Activated naive CD8-positive, alpha-beta T cell (primary cell): ENCODE results near the gene ACSS3.

Experiments used
- H3K27ac Mint-ChIP-seq: one replicate; pipeline ENCODE4 v1.8.0; 2021; ENCODE audit warnings: mixed read lengths
- H3K27me3 Mint-ChIP-seq: one replicate; pipeline ENCODE4 v1.8.0; 2021; ENCODE audit warnings: mixed read lengths
- H3K36me3 Mint-ChIP-seq: one replicate; pipeline ENCODE4 v1.8.0; 2021; ENCODE audit warnings: mixed read lengths
- H3K4me1 Mint-ChIP-seq: one replicate; pipeline ENCODE4 v1.8.0; 2021; ENCODE audit warnings: low read depth, mixed read lengths
- H3K4me3 Mint-ChIP-seq: one replicate; pipeline ENCODE4 v1.8.0; 2021; ENCODE audit warnings: mild to moderate bottlenecking, mixed read lengths
- H3K9me3 Mint-ChIP-seq: one replicate; pipeline ENCODE4 v1.8.0; 2021; ENCODE audit warnings: low read depth, mixed read lengths

Gene ACSS3

GRCh38 chr12:81136519-81136918 lies 58.6 kb downstream of the ACSS3 start:
- H3K27me3 Mint-ChIP-seq, result no peaks in the 10 kb centered on the region
- H3K4me3 Mint-ChIP-seq, result no peak overlapping the region
- peaks cover 7% of the 10 kb centered on the region for H3K9me3 Mint-ChIP-seq
- no peak overlapping the region for H3K27ac Mint-ChIP-seq
- no peaks in the 10 kb centered on the region for H3K4me1 Mint-ChIP-seq
- H3K36me3 Mint-ChIP-seq, result no peaks in the 10 kb centered on the region

- no peaks in the 10 kb centered on the region for H3K36me3 Mint-ChIP-seq
- H3K27me3 Mint-ChIP-seq, result no peaks in the 10 kb centered on the region
- no peak overlapping the region for H3K4me3 Mint-ChIP-seq
- no peaks in the 10 kb centered on the region for H3K4me1 Mint-ChIP-seq
- H3K9me3 Mint-ChIP-seq, result peaks cover 7% of the 10 kb centered on the region
- no peak overlapping the region for H3K27ac Mint-ChIP-seq
These were observed 59.9 kb downstream of the ACSS3 start for GRCh38 chr12:81137801-81138200.

DNA sequence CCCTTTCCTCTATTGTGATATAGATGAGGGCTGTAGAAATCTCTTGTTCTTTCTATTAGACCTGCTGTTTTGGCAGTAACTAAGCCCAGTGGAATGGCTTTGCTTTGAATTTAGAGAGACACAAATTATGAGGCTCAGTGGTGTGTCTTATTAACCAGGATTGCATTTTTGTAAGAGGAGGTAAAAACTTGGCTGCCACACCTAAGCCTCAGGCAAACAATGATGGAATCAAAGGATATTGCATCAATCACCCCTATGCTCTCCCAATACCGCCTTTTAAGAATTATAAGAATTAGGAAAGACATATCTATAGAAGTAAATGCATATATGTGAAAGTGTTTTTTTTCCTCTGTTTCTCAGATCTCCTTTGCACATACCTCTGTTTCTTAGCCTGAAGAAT lies 63.3 kb downstream of the ACSS3 start:
- Mint-ChIP-seq H3K27ac (no peak overlapping the region), H3K4me3 (no peak overlapping the region), H3K27me3 (no peaks in the 10 kb centered on the region), H3K4me1 (no peaks in the 10 kb centered on the region), H3K9me3 (peaks cover 12% of the 10 kb centered on the region), H3K36me3 (no peaks in the 10 kb centered on the region)

GRCh38 chr12:81143057-81143456 lies 65.2 kb downstream of the ACSS3 start:
- Mint-ChIP-seq H3K27ac (no peak overlapping the region), H3K4me1 (no peaks in the 10 kb centered on the region), H3K27me3 (no peaks in the 10 kb centered on the region), H3K4me3 (no peak overlapping the region), H3K36me3 (no peaks in the 10 kb centered on the region), H3K9me3 (peaks cover 8% of the 10 kb centered on the region)

- no peaks in the 10 kb centered on the region for H3K36me3 Mint-ChIP-seq
- H3K4me3 Mint-ChIP-seq, result no peak overlapping the region
- peaks cover 12% of the 10 kb centered on the region for H3K9me3 Mint-ChIP-seq
- H3K27ac Mint-ChIP-seq, result no peak overlapping the region
- no peaks in the 10 kb centered on the region for H3K4me1 Mint-ChIP-seq
- no peaks in the 10 kb centered on the region for H3K27me3 Mint-ChIP-seq
These were observed 68.6 kb downstream of the ACSS3 start for GRCh38 chr12:81146228-81147225.

GRCh38 chr12:81147292-81147919 lies 69.5 kb downstream of the ACSS3 start:
- Mint-ChIP-seq H3K27ac (no peak overlapping the region), H3K4me1 (no peaks in the 10 kb centered on the region), H3K4me3 (no peak overlapping the region), H3K9me3 (peaks cover 12% of the 10 kb centered on the region), H3K36me3 (no peaks in the 10 kb centered on the region), H3K27me3 (no peaks in the 10 kb centered on the region)

DNA sequence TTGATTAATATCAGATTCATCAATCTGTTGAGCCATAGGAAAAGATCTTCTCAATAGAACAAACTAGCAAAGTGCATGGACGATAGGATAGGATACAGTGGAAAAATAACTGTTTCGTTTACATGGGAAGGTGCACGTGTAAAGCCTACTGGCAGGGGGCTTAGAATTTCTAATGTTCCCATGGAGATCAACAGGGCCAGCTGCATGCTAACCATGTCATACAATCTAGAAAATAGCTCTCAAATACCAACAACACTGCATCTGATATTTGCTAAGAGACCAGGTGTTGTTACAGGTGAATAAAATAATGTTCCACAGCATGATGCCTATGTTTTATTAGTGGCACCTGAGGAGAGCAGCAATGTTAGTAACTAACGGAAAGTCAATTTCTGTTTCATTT lies 72.5 kb downstream of the ACSS3 start:
- H3K27ac Mint-ChIP-seq, result no peak overlapping the region
- no peaks in the 10 kb centered on the region for H3K4me1 Mint-ChIP-seq
- H3K27me3 Mint-ChIP-seq, result no peaks in the 10 kb centered on the region
- H3K4me3 Mint-ChIP-seq, result no peak overlapping the region
- no peaks in the 10 kb centered on the region for H3K36me3 Mint-ChIP-seq
- H3K9me3 Mint-ChIP-seq, result peaks cover 4% of the 10 kb centered on the region

- H3K4me1 Mint-ChIP-seq, result no peaks in the 10 kb centered on the region
These were observed 82.0 kb downstream of the ACSS3 start for GRCh38 chr12:81159856-81160255.

GRCh38 chr12:81161680-81162079 lies 83.8 kb downstream of the ACSS3 start:
- Mint-ChIP-seq H3K27ac (no peak overlapping the region), H3K36me3 (no peaks in the 10 kb centered on the region), H3K9me3 (peaks cover 9% of the 10 kb centered on the region), H3K4me3 (no peak overlapping the region), H3K4me1 (no peaks in the 10 kb centered on the region), H3K27me3 (no peaks in the 10 kb centered on the region)

More at GRCh38 chr12:81159856-81160255, 82.0 kb downstream of the ACSS3 start:
- Mint-ChIP-seq H3K4me3 (no peak overlapping the region), H3K9me3 (peaks cover 5% of the 10 kb centered on the region), H3K27ac (no peak overlapping the region), H3K27me3 (no peaks in the 10 kb centered on the region), H3K36me3 (no peaks in the 10 kb centered on the region)

DNA sequence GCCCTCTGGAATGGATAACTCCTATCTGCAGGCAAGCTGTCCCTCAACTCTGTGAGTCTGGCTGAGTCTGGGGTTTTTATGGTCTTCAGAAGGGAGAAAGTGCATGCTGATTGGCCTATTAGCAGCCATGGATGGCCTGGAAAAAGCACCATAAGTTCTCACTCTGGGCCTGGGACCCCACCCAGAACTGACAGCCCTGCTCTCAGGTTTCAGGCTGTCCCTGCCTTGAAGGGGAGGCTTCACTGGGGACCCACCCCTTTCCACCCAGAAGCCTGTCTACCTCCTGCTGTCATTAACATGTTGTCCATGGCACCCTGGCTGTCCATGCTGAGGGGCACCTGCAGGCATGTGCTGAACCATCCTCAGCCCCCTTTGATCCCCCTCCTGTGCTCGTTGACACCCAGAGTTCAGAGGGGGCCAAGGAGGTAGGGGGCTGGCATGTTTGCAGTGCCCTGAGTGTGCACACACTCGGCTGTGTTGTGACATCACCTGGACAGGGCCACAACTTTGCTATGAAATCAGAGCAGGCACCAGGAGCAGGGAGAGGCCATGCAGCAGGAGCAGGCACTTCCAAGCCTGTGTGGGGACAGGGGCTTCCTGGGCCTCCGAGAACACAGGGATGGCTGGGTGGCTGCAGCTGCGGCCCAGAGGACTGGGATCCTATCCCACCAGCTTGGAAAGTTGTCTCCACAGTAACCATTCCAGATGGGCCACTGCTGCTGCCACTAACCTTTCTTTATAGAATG lies 84.7 kb downstream of the ACSS3 start:
- H3K27me3 Mint-ChIP-seq, result no peaks in the 10 kb centered on the region
- H3K36me3 Mint-ChIP-seq, result no peaks in the 10 kb centered on the region
- H3K4me1 Mint-ChIP-seq, result no peaks in the 10 kb centered on the region
- H3K4me3 Mint-ChIP-seq, result no peak overlapping the region
- H3K9me3 Mint-ChIP-seq, result peaks cover 9% of the 10 kb centered on the region
- no peak overlapping the region for H3K27ac Mint-ChIP-seq

GRCh38 chr12:81164827-81165226 lies 86.9 kb downstream of the ACSS3 start:
- H3K9me3 Mint-ChIP-seq, result peaks cover 7% of the 10 kb centered on the region
- H3K36me3 Mint-ChIP-seq, result no peaks in the 10 kb centered on the region
- H3K27ac Mint-ChIP-seq, result no peak overlapping the region
- no peaks in the 10 kb centered on the region for H3K27me3 Mint-ChIP-seq
- H3K4me3 Mint-ChIP-seq, result no peak overlapping the region
- no peaks in the 10 kb centered on the region for H3K4me1 Mint-ChIP-seq

DNA sequence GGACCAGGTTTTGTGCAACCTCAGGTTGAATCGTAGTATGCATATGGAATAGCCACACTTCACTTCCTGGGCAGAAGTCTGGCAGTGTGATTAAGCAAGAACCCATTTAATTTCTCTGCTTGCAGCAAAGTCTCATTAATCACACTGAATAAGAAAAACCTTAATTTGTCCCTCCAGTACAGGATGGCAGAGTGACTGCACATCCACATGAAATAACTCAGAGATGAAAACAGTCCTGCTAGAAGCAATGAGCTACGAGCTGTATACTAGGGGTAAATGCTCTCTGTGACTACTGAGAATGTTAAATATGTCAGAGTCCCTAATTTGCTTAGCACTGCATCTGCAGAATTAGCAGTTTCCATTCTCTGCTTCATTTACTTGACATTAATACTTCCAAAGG lies 88.9 kb downstream of the ACSS3 start:
- H3K36me3 Mint-ChIP-seq, result no peaks in the 10 kb centered on the region
- H3K4me3 Mint-ChIP-seq, result no peak overlapping the region
- no peak overlapping the region for H3K27ac Mint-ChIP-seq
- H3K4me1 Mint-ChIP-seq, result no peaks in the 10 kb centered on the region
- no peaks in the 10 kb centered on the region for H3K27me3 Mint-ChIP-seq
- peaks cover 4% of the 10 kb centered on the region for H3K9me3 Mint-ChIP-seq

DNA sequence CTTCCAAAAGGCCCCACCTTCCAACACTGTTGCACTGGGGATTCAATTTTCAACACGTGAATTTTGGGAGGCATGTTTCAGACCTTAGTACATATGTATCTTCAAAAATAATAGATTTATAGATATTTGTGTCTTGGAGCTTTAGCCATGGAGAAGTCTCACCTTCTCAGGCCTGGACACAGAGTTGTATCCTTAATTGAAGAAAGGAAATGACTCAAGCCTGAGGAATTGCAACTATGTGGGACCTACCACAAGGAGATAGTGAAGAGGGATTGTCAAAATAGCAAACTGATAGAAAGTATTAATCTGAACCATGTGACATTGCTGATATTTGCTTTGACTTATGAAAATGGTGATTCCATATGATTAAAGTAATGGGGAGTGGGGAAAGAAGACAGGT lies 89.8 kb downstream of the ACSS3 start:
- Mint-ChIP-seq H3K27me3 (no peaks in the 10 kb centered on the region), H3K4me3 (no peak overlapping the region), H3K27ac (no peak overlapping the region), H3K9me3 (peaks cover 4% of the 10 kb centered on the region), H3K4me1 (no peaks in the 10 kb centered on the region), H3K36me3 (no peaks in the 10 kb centered on the region)

DNA sequence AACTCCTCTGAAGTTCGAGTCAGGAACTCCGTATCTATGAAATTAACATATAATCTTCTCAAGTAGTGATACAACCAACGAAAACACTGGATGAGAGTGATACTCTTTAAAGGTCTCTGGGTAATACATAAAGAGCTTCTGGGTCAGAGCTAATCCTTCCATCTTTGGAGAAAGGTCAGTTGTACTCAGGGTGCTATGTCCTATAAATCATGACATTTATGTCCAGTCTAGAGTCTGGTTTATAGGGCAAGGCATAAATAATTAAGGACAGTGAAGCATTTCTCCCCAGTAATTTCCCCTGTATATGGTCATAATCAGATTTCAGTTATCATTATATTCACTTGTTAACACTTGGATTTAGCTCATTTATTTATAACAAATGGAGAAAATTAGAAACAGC lies 90.6 kb downstream of the ACSS3 start:
- peaks cover 4% of the 10 kb centered on the region for H3K9me3 Mint-ChIP-seq
- H3K36me3 Mint-ChIP-seq, result no peaks in the 10 kb centered on the region
- no peak overlapping the region for H3K27ac Mint-ChIP-seq
- H3K4me3 Mint-ChIP-seq, result no peak overlapping the region
- H3K4me1 Mint-ChIP-seq, result no peaks in the 10 kb centered on the region
- no peaks in the 10 kb centered on the region for H3K27me3 Mint-ChIP-seq

- H3K36me3 Mint-ChIP-seq, result no peaks in the 10 kb centered on the region
- peaks cover 4% of the 10 kb centered on the region for H3K9me3 Mint-ChIP-seq
- H3K27ac Mint-ChIP-seq, result no peak overlapping the region
- no peak overlapping the region for H3K4me3 Mint-ChIP-seq
- H3K4me1 Mint-ChIP-seq, result no peaks in the 10 kb centered on the region
- H3K27me3 Mint-ChIP-seq, result no peaks in the 10 kb centered on the region
These were observed 92.2 kb downstream of the ACSS3 start for GRCh38 chr12:81170072-81170471.
